HG03558 (cell line): ENCODE results near the gene RB1.
"Not testable (repeated sequence)": the region's sequence is repeated elsewhere in the genome, so short reads cannot be mapped to it uniquely, and the experiment has no call there.

Experiments
- ATAC-seq: cut with Tn5 transposase; IDR thresholded peaks from one replicate; pipeline ENCODE4 v1.9.1; 2021; ENCODE audit warnings: moderate number of reproducible peaks; ENCODE audit not compliant: unreplicated experiment; ENCODE audit errors: extremely low read depth

RB1 gene

DNA sequence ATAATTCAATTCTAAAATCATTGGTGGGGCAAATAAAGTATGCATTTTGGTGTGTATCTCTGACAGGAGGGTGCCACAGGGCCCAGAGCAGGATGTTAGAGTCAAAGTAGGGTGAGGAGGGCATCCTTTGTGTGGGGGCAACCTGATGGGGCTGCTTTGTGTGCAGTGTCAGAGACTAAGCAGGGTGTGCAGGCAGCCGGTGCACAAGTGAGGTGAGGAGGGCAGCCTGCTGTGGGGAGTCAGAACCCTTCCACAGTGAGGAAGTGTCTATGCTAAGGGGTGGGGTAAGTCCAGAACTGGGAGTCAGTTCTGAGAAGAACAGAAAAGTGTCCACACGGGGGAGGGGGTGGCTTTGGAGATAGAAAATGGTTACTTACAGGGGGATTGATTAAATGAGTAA, 40.7 kb downstream of the RB1 start:
- ATAC-seq: no peak

DNA sequence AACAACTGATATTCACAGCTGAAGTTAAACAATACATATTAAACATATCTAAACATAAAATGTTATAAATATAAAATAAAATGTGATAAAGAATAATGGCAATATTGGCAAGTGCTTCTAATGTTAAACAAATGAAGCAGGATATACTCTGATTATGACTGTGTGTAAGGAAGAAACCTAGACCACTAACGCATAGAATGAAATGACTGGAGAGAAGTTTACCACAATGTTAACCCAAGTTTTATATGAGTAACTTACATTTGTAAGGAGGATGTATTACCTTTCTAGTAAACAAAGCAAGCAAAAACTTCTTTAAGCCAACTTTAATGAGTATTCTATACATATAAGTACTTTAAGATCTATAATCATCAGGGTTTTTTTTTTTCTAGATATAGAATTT, 43.0 kb downstream of the RB1 start:
- ATAC-seq: no peak

DNA sequence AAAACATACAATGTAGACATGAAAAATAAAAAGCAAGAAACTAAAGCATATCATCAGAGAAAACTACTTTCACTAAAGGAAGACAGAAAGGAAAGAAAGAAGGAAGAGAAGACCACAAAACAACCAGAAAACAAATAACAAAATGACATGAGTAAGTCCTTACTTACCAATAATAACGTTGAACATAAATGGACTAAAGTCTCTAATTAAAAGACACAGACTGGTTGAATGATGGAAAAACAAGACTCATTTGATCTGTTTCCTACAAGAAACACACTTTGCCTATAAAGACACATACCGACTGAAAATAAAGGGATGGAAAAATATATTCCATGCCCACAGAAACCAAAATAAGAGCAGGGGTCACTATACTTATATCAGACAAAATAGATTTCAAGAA, 46.0 kb downstream of the RB1 start:
- no peak for ATAC-seq

DNA sequence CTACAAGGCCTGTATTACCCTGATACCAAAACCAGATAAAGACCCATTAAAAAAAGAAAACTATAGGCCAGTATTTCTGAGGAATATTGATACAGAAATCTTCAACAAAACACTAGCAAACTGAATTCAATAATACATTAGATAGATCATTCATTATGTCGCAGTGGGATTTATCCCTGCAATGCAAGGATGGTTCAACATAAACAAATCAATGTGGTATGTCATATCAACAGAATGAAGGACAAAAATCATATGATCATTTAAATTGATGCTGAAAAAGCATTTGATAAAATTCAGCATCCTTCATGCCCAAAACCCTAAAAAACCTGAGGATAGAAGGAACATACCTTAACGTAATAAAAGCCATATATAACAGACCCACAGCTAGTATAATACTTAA, 50.0 kb downstream of the RB1 start:
- no peak for ATAC-seq

DNA sequence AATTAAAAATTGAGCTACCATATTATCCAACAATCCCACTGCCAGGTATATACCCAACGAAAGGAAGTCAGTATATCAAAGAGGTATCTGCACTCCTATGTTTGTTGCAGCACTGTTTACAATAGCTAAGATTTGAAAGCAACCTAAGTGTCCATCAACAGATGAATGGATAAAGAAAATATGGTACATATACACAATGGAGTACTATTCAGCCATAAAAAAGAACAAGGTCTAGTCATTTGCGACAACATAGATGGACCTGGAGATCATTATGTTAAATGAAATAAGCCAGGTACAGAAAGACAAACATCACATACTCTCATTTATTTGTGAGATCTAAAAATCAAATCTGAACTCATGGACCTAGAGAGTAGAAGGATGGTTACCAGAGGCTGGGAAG, 52.0 kb downstream of the RB1 start:
- not testable (repeated sequence) for ATAC-seq

DNA sequence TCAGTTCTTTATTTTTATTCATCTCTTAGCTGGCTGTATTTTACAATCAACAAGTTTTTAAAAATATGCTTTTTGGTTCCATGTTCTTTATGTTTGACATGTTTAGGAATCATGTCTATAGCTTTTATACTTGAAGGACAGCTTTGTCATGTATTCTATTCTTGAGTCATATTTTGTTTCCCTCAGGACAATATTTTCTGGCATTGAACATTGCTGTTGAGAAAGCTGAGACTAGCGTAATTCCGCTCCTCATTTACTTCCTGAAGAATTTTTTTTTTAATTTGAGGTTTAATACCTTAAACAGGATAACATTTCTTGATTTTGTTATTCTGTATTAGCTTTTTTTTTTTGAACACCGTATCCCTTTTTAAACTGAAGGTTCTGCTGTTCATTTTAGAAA, 53.2 kb downstream of the RB1 start:
- no peak for ATAC-seq

DNA sequence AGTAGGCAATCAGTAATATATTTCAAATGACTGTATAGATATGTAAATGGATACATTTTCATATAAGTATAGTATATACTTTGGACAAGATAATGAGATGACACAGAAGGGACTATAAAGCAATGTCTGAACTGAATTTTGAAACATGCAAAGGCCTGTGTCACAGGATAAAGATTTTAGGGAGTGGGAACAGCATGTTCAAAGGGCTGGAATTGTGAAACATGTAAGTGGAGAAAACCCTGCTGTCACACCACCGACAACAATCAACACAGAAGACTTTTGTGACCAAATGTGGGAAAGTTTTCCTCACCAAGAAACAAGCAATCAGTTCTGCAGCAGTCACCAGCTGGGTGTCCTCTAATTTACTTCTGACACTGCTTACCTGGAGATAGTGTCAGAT, 66.4 kb downstream of the RB1 start:
- no peak for ATAC-seq

DNA sequence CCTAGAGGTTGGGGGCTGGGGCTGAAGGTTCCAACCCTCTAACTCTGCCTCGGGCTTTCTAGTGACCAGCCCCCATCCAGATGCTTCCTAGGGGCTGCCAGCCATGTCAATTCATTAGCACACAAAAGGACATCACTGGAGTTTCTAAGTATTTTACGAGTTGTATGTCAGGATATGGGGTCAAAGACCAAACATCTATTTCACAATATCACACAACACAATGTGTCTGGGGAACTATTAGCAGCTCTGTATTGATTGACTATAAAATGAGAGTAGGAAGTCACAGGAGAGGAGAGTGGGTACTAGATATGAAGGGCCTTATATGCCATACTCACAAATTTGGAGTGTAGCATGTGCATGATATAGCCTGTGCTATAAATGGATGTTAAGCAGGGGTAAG, 67.3 kb downstream of the RB1 start:
- ATAC-seq: no peak

DNA sequence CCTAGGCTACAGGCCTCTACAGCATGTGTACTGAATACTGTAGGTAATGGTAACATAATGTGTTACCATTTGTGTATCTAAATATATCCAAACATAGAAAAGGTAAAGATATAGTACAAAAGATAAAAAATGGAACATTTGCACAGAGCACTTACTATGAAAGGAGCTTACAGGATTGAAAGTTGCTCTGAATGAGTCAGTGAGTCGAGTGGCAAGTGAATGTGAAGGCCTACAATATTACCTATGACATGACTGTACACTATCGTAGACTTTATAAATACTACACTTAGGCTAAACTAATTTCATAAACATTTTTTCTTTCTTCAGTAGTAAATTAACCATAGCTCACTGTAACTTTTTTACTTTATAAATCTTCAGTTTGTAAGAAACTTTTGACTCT, 74.3 kb downstream of the RB1 start:
- ATAC-seq: no peak

DNA sequence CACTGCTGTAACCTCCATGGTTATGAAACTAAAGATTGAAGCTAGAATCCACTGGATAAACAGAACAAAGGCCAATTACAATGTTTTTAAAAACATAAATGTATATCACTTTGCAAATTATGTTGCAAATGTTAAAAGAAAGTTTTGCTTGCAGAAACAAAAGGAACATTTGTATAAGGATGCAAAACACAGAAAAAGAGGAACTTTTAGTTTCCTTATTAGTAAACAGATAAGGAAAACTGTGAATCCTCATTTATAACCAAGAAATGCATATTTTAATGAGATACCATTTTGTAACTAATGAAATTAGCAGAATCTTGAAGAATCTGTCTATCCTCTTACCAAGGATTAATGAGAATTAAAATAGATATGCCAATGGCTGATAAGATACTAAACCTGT, 77.0 kb downstream of the RB1 start:
- ATAC-seq: no peak

DNA sequence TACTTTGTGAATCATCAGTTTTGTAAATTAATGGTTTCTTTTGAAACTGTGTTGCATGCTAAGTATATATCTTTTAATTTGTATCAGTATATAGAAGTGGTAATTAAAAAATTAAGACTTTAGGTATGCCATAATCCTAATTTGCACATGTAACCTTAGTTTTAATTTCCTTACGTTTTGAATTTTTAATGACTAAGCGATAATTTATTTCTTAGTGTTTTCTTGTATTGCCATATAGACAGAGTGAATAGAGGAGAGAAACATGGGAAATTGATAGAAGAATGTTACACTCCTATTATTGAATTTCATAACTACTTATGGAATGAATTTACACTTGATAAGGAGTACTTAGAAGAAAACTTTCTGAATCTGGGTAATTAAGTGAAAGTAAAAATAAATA, 79.8 kb downstream of the RB1 start:
- no peak for ATAC-seq

DNA sequence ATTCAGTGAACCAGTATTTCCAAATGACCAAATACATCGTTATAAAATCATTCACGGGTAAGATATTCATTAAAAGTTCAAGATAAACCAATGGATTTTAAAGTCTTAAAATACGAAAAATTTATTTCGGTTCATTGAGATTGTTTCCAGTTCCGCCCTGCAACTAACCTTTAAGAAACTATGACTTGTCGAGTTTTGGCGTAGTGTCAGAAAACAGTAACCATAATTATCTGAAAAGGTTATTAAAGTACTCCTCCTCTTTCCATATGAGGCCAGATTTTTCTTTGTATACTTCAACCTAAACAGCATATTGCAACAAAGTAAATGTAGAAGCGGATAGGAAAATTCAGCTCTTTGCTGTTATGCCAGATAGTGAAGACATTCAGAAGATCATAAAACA, 83.3 kb downstream of the RB1 start:
- no peak for ATAC-seq

DNA sequence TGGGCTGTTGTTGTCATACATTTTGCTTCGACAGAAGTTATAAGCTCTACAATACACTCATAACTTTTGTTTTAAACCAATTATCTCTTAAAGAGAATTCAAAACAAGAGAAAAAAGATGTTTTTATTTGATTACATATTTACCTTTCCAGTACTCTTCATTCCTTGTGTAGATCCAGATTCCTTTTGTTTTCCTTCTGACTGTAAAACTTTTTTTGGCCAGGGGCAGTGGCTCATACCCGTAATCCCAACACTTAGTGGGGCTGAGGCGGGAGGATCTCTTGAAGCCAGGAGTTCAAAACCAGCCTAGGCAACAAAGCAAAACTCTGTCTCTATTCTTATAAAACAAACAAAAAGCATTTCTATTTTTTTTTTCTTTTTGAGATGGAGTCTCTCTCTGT, 87.7 kb downstream of the RB1 start:
- ATAC-seq: no peak

DNA sequence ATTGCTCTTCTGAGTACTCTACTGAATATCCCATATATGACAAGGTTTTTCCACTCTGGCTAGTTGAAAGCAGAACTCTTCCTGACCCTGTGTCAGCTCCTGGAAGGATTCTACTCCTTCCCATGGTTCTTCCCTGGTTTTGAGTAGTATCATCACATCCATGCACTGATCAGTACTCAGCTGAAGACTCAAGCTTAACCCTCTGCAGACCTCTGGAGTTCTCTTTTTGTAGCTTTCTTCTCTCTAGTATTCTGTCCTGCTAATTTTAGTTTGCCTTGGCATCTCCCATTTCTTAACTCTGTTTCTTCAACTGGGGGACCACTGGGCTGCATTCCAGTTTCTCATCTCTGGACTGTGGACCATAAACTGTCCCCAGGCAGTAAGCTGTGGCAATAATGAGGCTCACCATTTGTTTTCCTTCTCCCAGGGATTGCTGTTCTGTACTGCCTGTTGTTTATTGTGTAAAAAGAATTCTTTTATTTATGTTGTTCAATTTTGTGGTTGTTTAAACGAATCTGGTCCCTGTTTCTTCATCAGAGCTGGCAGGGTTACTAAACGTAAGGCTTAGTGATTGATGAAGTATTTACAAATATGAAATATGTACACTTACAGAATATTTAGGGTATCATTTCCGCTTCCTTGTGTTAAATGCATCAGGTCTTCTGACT, 89.6 kb downstream of the RB1 start:
- ATAC-seq: no peak

DNA sequence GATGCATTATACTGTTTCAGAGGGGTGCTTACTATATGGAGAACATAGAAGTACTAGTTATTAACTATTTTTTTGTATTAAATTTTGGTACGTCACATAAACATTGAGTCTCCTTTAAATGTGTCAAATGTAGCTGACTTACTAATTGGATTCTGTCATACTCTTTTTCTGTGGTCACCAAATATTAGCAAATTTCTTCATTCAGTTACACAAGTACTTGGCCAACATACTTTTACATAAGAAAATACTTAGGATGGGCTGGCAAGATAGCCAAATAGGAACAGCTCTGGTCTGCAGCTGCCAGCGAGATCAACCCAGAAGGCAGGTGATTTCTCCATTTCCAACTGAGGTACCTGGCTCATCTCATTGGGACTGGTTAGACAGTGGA, 90.1 kb downstream of the RB1 start:
- no peak for ATAC-seq

DNA sequence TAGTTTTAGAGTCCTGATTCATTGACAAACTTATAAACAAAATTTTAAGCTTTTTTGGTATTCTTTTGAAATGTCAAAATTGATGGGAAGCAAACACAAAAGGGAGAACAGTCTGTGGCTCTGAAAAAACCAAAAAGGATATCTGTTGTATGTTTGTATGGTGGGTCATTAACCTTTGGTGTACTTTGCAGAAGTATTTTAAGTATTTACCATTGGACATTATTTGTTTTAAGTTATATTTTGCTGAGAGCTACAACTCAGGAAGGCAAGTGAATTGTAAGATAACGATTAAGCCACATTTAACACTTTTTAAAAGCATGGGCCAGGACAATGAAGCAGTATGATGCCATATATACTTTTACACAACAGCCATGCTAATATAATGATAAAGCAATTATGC, 94.2 kb downstream of the RB1 start:
- no peak for ATAC-seq

DNA sequence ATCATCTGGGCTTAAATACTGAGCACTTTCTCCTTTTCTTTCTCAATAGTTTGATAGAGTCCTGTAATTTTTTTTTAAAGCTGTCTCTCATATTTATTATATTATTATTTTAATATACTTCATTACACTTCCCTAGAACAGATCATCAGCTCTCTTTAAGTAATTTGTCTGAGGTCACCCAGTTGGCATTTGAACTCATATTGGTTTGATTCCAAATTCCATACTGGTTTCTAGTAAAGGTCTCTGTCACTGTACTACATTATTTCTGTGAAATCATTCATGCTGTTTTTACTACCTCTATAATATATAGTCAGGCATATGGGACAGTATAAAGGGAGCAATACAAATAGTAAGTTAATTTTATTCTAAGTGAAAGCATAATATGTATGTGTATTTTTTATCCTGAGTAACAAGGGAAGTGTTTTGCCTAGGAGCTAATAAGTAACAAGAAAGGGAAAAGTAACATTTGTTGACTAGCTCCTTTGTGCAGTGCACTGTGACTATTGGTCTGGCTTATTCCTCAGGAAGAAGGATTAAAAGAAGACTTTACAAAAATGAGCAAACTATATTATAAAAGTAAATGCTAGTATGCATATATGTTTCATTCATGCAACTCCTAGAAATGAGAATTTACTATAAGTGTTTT, 95.0 kb downstream of the RB1 start:
- no peak for ATAC-seq

DNA sequence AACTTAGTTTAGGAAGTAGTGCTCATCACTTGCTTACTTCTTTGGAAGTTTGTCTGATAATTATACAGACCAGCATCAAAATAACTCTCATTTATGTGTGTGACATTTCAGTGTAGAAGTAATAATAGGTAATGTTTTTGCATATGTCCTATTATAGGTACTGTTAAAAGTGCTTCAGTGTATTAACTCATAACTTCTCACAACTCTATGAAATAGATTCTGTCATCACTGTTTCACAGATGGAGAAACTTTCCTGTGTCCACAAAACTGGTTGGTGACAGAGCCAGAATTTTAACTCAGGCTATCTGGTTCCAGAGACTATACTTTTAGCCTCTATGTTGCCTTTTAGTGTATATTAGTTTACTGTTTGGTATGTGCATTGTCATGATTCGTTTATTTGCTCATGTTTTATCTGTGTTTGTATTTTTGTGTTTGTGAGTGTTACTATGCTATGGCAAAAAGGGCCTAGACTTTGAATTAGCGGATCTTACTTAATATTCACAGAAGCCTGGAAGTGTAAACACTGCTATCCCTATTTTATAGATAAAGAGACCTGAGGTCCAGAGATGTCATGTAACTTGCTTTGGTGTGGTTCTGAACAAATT, 96.6 kb downstream of the RB1 start:
- ATAC-seq: no peak

DNA sequence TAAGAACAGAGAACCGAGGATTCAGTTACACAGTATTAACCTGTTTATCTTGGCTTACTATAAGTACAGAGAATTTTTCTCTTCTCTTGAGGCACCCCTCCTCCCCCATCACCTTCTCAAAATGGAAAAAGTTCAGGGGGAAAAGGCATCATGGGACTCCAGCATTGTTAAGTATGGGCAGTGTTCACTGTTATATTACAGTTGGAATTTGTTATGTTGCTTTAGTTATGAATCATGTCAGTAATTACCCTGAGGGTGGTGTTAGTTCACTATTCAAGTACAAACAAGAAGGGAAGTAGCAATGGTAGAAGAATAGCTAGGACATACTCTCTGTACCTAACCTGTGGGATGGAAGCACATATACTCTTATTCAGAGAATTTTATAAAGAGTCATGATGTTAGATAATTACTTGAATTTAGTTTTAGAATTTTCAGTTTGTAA, 97.3 kb downstream of the RB1 start:
- ATAC-seq: no peak

DNA sequence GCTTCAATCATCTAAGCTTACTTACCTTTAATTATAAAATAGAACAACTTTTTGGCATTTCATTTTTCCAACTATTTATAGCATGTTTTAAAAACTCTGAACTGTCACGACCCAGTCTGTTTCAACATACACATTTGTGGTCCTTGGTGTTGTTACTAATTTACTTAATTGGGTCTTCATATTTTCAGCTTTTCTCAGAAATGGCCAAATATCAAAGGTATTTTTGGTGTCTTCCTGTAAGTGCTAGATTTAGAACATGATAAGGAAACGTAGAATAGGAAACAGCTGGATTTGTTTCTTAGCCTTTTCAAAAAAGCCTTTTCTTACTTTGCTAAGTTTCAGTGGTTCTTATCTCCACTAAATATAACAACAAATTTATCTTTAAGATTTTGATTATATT, 97.9 kb downstream of the RB1 start:
- ATAC-seq: no peak

DNA sequence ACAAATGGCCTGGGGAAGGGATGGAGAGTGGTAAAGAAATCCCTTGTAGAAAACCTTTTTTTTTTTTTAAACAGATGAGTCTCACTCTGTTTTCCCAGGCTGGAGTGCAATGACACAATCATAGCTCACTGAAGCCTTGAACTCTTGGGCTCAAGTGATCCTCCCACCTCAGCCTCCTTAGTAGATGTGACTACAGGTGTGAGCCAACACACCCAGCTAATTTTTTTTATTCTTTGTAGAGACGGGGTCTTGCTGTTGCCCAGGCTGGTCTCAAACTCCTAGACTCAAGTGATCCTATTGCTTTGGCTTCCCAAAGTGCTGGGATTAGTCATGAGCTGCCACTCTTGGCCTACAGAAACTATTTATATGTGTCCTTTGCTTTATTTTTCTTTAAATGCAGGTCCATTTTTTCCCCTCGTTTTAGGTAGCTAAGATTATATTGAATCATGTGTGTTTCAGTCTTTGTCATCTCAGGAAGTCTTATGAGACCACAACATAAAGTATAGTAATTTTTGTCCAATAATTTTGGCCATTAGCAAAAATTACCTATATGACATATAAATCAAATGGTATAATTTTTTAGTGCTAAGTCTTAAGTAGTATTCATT, 98.9 kb downstream of the RB1 start:
- no peak for ATAC-seq
